GM18868 (cell line): Measurements from ENCODE around the gene CALML5.

Experiments
- ATAC-seq: cut with Tn5 transposase; IDR thresholded peaks from one replicate; pipeline ENCODE4 v1.9.1; 2021; ENCODE audit warnings: mild to moderate bottlenecking, moderate library complexity; ENCODE audit not compliant: unreplicated experiment

Gene CALML5

DNA sequence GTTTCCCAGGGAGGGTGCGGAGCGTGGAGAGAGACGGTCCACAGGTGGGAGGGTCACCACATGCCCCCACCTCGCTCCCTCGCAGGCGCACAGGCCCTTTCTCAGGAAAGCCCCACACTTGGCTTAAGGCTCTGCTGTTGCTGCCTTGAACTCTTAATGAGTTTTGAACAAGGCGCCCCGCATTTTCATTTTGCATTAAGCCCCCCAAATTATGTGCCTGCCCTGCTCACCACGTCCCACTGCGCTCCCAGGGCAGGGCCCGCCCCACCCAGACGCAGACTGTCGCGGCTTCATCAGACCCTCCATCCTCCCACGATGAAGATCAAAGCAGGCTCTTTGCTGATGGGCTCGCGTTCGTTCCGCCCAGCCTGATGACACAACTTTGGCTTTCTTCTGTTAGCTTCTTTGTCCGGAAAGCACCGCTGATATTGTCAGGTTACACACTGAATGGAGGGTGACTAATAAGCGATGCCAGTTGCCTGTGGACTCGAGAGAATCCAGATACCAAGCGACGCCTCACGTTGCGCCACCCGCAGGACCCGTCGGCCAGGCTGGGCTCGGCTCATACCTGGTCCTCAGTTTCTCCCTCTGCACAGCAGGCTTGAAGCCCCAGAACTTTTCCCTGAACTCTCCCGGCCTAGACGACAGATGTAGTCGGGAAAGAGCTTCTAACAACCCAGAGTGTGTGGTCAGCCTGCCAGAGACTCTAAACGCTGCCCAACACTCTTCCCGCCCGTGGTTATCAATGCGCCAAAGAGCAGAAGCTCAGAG is 34.9 kb upstream of the CALML5 start:
- no peak for ATAC-seq

- ATAC-seq: no peak
These were observed 33.8 kb upstream of the CALML5 start for GRCh38 chr10:5533098-5533731.

DNA sequence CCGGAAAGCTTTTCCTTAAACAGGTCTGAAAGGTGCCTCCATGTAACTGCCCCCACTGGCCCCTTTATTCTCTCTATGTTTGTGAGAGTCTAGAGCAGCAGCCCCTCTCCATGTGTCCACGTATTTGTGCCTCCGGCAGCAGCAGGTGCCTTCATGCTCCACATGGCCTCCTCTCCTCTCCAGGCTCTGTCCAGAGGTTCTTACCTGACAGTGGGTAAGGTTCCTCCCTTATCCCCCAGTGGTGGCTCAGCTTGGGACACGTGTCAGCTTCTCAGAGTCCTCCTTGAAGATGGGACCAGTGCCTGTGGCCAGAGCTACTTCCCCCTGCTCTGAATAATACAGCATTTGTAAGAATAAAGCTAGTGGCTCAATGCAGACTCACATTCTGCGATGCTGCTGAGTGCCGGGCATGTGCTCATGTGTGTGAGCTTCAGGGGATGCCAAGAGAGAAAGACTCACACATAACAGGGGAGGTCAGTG is 33.3 kb upstream of the CALML5 start:
- ATAC-seq: no peak

- no peak for ATAC-seq
These were observed 32.9 kb upstream of the CALML5 start for GRCh38 chr10:5532307-5532605.

GRCh38 chr10:5531558-5532306 is 32.4 kb upstream of the CALML5 start:
- ATAC-seq: no peak

GRCh38 chr10:5530846-5531557 is 31.6 kb upstream of the CALML5 start:
- no peak for ATAC-seq

GRCh38 chr10:5530412-5530806 is 31.0 kb upstream of the CALML5 start:
- ATAC-seq: no peak

GRCh38 chr10:5529702-5530411 is 30.5 kb upstream of the CALML5 start:
- no peak for ATAC-seq

DNA sequence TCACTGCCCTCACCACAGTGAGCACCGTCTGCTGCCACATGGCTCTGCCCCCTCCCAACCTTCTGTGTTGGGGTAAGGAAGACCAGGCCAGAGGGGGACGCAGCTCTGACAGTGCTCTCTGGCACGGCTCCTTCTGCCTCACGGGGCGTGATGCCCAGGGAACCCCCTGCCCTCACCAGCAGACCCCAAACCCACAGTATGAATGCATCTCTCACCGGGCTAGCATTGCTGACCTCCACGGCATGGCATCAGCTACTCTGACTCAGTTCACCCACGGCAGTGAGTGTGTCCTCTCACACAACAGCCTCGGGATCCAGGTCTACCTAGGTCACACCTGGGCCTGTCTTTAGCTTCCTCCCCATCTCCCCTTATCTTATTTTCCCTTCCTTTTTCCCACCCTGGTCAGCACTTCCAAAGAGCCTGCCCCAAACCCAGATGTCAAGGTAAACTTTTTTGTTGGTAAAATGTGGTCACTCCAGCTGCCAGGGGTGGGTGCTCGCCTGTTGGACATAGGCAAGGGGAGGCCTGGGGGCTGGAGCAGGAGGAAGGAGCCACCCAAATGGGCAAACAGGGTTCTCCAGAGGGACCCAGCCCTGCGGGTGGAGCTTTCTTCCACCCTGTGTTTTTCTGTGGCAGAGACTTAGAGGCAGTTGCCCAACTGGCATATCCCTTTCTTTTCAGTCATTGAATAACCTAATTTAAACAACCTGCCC is 29.8 kb upstream of the CALML5 start:
- ATAC-seq: no peak

DNA sequence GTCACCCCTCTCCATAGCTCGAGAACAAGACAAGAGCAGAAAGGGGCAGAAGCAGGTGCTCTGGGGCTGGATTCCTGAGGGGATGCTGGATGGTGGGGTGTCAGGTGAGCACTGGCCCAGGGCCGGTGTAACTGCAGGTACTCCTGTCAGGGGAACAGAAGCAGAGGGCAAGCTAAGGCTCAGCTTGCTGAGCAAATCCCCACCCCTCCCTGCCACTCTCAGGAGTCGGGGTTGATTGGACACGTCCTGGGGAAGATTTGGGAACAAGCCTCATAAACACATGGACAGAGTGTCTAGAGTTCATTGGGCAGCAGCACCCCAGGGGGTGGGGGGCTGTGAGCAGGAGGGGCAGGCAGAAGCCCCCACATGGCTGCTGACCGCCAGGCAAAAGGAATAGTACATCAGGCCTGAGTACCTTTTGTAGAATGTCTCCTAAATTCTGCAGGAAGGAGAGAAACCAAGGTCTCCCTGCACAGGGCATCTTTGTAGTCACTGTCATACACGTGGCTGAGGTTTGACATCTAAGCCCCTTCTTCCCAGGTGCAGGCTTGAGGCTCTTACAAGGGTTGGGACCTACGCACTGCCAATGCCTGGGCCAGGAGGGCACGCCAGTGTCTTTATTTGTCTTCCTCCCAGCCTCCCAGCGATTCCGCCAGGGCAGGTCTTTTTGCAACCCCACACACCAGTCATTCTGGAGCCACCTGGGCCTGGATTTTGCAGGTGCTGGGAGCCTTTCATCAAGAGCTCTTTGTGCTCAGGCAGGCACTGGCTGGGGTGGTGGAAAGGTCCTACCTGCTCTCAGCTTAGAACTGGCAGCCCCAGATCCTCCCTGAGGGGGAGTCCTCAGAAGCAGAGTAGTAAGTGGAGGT is 28.2 kb upstream of the CALML5 start:
- ATAC-seq: no peak

GRCh38 chr10:5526691-5527331 is 27.4 kb upstream of the CALML5 start:
- no peak for ATAC-seq

DNA sequence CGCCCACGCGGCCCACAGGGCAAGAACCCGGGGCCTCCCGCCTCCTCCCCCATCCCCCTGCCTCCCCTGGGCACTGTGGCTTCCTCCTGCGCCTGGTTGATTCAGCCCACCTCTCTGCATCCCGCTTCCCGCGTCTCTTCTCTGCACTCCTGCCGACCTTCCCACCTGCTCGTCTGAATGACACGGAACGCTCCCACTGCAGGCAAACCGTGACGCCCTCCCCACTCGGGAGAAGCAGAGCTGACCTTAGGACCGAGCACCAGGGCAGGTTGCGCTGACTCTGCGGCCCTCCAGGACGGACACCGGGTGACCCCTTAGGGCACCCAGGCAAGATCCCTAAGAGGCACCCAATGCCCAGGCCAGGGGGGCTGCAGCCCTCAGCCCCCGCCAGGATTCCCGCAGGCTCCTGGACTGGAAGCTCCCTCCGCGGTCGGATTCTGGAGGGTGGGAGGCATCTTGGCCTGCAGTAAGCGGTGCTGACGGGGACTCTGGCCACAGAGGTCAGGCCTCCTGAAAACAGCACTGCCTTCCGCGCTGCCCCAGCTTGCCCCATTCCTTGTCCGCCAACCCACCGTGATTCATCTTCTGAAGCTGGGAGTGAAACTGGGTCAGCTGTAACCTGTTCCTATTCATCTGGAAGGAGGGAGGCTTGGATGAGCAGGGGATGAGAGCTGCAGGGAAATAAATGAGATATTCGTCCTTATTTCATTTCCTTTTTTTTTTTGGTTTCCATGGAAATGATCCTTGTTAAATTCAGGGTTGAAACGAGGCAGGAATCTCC is 26.4 kb upstream of the CALML5 start:
- ATAC-seq: no peak

GRCh38 chr10:5524641-5525560 is 25.5 kb upstream of the CALML5 start, which contains the start of gene CALML3:
CALML3 (plus strand) TSS chr10:5524961; CDS start chr10:5525086, 125 bp downstream.
- no peak for ATAC-seq

GRCh38 chr10:5523796-5524574 is 24.6 kb upstream of the CALML5 start:
- ATAC-seq: no peak

DNA sequence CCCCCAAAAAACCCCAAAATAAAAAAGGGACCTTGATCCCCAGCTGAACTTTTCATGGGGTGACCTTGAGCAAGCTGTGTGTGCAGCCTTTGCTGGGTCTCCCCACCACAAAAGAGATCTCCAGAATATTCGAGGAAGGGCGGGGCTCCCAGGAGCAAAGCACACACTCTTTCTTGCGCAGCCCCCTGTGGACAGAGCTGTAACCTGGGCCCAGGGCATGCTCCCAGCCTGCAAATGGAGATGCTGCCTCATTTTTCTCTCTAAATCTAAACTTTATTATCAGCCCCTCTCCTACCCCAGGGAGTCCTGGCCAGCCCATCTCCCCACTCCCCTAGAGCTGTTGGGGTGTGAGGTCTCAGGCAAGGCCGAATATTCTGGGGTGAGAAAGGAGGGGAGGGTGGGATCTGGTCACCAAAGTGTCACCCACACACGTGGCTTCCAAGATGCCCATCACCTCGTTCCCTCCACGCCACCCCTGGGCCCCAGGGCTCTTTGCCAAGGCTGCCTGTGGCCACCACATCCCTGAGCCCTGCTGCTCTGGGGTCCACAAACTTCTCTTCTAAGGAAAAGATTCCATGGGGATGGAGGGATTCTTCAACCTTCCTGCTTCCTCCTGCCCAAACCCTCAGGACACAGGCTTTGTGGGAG is 23.7 kb upstream of the CALML5 start:
- ATAC-seq: no peak
